GM18519 (cell line): ENCODE data around the gene ARMC9.

ENCODE experiments used
- ATAC-seq: cut with Tn5 transposase; IDR thresholded peaks from one replicate; pipeline ENCODE4 v1.9.1; 2021; ENCODE audit warnings: mild to moderate bottlenecking, moderate library complexity; ENCODE audit not compliant: unreplicated experiment, low FRiP score

ARMC9 gene

DNA sequence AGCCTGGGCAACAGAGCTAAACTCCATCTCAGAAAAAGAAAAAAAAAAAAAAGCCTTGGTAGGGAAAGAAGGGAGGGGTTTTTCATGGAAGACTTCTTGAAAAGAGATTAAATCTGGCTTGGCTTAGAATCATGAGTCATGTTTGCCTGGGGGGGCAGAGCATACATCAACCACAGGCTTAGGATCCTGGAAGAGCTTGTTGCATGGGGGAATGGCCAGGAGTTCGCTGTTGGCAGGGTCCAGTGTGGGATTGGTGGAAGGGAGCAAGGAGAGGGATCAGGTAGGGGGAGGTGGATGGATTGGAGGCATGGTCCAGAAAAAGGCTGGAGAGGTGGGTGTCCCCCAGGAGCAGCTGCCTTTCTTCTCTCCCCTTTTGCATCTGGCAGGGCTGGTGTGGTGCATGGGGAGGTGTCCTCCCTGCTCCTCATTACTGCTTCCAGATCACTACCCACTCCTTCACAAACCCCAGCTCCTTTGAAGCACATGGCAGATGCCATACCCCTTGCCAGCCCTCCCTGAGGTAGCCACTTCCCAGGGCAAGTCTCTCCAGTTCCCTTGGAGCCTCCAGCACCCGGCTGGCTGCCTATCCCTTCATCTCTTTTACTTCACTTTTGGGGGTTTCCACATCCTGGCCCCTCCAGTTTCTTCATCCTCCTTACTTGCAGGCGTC, 2.5 kb downstream of the ARMC9 start:
- ATAC-seq: no peak

DNA sequence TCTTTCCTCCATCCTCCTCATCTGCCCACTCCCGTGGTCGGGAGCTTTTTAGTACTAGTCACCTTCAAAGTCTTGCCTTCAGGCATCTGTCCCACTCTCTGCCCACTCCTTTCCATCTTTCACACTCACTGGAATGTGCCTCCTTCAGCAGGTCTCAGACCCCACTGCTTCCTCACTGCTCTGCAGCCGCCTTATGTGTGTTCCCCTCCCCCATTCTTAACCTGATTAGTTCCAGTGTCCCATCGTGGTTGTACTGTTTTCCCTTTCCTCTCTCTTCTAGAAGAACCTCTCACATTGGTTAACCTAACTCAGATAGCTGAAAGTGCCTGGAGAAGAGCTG, 3.0 kb downstream of the ARMC9 start:
- ATAC-seq: no peak

DNA sequence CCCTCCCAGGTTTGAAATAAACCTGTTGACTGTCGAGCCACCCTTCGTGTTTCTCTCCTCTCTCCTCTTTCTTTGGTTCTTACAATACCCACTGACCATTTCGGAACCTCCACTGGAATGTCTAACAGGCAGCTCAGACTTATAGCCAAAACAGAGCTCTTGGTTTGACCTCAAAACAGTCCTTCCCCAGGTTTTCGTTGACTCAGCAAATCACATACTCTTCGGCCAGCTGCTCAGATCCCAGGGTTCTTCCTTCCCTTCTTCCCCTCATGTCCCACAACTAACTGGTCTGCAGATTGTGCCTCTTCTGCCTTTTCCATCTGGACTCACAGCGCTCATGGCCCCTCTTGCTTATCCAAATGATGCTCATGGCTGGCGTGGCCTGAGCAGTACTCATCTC, 4.7 kb downstream of the ARMC9 start:
- no peak for ATAC-seq

DNA sequence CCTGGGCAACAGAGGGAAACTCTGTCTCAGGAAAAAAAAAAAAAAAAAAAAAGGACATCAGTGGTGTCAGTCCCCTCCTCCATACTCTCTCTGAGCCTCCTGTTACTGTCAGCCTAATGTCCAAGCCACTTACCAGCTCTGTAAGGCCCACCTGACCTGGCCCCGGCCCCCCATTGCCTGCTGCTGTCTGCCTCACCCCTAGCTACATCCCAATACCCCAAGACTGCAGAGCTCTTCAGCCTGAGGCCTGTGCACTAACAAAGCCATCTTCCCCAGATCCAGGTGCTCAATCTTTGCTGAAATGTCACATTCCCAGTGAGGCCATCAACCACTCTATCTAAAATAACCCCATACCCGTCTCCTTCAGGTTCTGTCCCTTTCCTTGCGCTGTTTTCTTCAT, 5.7 kb downstream of the ARMC9 start:
- no peak for ATAC-seq

DNA sequence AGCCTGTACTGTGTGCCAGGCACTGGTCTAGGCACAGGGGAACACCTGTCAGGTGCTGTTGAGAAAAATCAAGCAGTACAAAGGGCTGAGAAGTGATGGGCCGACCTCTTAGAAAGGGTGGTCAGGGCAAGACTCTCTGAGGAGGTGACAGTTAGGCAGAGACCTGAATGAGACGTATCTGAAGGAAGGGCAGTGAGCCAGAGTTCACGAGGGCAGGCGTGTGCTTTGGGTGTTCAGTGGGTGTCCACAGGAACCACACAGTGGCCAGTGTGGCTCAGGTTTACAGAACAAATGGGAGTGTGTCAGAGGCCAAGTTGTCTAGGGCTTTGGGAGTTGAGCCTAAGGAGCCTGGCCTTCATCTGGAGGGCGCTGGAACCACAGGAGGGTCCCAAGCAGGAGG, 6.2 kb downstream of the ARMC9 start:
- no peak for ATAC-seq

DNA sequence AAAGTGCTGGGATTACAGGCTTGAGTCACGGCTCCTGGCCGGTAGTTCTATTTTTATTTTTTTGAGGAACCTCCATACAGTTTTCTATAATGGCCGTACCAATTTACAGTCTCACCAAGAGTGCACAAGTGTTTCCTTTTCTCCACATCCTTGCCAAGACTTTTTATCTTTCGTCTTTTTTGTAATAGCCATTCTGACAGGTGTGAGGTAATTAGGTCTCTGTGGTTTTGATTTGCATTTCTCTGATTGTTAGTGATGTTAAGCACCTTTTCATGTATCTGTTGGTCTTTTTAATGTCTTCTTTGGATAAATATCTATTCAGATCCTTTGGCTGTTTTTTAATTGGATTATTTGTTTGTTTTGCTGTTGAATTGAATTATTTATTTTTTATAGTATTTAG, 9.3 kb downstream of the ARMC9 start:
- no peak for ATAC-seq

DNA sequence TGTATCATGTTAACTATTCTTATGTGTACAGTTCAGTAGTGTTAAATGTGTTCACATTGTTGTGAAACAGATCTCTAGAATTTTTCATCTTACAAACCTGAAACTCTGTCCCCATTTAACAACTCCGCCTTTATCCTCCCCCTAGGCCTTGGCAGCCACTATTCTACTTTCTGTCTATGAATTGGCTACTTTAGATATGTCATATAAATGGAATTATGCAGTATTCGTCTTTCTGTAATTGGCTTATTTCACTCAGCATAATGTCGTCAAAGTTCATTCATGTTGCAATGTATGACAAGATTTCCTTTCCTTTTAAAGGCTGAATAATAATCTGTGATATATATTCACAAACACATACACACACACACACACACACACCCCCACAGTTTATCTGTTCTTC, 12.4 kb downstream of the ARMC9 start:
- ATAC-seq: no peak

DNA sequence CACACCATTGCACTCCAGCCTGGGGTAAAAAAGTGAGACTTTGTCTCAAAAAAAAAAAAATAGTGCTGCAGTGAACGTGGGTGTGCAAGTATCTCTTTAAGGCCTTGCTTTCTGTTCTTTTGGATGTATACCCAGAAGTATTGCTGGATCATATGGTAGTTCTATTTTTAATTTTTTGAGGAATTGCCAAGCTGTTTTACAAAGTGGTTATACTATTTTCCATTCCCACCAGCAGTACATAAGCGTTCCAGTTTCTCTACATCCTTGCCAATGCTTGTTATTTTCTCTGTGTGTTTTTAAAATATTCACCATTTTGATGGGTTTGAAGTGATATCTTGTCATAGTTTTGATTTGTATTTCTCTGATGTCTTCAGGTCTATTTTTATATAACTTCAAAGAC, 13.1 kb downstream of the ARMC9 start:
- no peak for ATAC-seq

DNA sequence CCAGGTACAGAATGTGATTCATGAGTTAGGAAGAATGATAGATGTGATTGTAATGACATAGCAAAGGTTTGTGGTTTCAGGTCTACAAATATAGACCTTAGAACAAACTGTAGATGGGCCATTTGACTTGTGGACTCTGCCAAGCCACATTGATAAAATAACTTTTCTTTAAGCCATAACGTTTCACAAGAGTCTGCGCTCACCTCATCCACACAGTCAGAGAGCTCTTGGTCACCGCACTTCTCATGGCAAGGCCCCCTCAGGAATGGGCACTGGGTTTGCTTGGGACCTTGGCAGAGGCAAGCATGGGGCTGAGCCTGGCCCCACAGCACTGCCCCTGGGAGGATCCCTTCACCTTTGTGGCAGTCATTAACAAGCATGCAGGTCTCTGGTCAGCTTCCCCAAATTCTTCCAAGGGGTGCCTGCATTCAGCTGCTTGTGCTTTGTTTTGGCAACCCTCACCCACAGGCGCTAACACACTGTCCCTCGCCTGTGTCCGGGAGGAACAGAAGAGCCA, 14.0 kb downstream of the ARMC9 start:
- no peak for ATAC-seq

DNA sequence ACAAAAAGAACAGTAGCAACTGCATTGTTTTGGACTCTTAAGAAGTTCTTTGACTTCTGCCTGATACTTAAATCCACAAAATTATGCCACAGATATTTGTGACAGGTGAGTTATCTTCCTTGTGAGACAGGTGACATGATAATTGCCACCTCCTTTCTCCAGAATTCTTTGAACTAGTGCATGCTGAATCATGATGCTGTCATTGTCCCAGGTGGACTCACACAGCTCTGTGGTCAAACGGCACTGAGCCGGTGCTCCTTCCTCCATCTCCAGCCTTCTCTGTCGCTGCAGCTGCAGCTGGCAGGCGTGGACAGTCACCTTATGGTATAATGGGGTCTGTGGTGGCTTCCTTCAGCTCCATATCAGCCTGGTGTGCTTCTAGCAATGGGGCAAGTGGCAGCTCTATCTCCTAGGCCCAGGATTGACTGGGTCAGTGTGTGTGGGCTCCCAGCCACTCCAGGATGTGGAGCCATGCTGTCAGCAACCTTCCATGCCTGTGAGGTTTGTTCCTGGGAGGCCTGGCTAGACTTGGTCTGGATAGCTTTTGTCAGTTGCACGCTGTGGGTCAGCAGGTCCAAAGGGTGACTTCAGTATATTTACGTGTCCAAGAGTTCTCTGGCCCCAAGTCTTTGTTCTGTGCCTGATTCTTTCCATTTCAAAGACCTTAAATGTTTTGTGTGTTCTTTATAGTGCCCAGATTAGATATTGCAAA, 15.7 kb downstream of the ARMC9 start:
- no peak for ATAC-seq

DNA sequence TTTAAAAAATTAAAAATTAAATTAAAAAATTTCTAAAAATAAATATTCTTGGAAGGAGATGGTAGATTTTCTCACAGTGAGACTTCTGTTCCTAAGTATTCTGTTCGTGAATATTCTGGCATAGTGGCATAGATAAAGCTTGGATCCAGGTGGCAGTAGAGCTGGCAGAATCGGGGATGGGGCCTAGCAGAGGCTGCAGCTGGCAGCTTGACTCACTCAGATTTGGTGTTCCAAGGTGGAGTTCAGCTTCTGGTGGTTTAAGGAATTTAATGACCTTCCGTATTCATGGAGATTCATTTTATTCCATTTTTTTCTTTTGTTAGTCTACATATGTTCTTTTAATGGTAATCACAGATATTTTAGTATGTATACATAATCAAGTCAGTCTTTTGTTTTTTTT, 19.9 kb downstream of the ARMC9 start:
- ATAC-seq: no peak

DNA sequence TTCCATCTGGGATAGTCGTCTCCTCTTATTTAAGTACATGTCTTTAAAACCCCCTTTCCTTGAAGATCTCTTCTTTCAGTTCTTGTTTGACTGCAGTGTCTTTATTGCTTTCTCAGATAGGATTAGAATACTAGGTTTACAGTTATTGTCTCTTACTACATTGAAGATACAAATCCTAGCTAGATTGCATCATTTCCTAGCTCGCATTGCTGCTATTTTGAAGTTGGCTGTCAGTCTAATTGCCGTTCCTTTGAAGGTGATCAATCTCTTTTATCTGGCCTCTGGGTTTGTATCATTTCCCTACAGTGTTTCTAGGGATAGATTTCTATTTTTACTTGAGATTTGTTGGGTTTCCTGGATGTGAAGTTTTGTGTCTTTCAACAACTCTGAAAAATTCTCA, 20.9 kb downstream of the ARMC9 start:
- no peak for ATAC-seq

DNA sequence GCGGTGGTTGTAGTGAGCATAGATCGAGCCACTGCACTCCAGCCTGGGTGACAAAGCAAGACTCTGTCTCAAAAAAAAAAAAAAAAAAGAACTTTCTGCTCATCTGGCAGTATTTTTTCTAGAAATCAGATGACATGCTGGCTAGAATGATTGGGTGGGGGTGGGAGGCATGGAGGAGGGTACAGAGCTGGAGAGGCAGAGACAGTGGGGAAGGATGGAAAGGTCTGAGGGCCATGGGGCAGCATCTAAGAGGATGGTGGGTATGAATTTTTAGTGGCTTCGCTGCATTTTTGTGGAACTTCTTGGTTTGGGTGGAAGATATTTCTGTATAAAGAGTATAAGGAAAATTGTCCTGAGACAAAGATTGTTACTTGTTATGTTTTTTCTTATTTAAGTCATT, 23.3 kb downstream of the ARMC9 start:
- ATAC-seq: no peak

DNA sequence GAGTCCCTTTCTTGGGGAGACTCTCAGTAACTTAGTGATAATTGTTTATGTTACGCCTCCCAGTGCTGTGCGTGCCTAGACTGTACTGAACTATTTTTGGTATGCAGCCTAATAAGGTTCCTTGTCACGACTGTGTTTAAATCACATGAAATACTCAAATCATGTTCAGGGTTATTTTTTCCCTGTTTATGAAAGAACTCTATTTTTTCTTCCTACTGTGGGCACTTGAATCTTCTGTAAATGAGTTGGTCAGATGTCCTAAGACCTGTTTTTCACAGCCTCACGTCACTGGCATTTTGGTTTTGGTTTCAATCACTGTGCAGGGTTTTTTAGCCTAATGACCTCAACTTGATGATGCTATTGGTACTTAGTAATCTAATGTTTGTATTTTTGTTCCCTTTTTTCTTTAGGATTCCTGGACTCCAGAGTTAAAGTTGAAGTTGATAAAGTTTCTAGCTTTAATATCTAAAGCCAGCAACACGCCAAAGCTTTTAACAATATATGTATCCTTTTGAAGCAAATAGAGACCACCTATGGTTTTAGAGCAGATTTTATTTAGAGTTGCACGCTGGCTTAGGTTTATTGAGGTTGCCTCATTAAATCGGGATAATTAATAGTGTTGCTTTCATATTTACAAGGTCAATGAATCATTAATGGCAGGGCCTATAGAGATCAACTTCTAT, 24.0 kb downstream of the ARMC9 start:
- peak; percentile 53 for ATAC-seq

DNA sequence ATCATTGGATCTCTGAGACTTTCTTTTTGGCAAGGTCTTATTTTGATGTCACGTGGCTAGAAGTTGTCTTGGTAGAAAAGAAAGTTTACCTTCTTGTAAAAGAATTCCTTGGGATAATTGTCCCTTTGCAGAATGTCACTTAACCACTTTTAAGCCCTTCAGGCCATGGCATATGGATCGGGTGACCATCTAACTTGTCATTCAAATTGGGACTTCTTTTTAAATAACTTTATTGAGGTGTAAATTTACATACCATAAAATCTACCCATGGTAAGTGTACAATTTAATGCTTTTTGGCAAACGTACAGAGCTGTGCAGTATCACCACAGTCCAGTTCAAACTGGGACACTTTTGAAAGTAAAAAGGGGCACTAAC, 24.6 kb downstream of the ARMC9 start:
- ATAC-seq: no peak

DNA sequence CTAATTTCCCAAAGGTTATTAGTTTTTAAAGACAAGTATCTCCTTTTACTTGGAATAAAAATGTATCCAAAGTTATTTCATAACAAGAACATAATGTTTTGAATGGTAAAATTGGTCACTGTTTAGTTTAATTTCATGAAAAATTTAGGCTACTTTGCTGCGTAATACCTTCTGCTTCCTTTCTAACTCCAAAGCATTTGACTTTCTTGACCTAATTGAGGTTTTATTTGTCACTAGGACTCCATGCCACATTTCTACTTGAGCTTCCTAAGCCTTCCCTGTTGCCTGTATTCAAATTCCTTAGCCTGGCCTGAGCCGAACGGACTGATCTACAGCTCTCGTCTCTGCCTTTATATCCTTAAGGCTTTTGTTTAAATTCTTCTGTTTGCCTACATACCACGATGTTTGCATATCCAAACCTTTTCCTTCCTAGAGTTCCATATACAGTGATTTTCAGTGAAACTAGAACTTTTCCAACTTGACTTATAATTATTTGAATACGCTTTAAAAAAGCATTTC, 25.1 kb downstream of the ARMC9 start:
- no peak for ATAC-seq

DNA sequence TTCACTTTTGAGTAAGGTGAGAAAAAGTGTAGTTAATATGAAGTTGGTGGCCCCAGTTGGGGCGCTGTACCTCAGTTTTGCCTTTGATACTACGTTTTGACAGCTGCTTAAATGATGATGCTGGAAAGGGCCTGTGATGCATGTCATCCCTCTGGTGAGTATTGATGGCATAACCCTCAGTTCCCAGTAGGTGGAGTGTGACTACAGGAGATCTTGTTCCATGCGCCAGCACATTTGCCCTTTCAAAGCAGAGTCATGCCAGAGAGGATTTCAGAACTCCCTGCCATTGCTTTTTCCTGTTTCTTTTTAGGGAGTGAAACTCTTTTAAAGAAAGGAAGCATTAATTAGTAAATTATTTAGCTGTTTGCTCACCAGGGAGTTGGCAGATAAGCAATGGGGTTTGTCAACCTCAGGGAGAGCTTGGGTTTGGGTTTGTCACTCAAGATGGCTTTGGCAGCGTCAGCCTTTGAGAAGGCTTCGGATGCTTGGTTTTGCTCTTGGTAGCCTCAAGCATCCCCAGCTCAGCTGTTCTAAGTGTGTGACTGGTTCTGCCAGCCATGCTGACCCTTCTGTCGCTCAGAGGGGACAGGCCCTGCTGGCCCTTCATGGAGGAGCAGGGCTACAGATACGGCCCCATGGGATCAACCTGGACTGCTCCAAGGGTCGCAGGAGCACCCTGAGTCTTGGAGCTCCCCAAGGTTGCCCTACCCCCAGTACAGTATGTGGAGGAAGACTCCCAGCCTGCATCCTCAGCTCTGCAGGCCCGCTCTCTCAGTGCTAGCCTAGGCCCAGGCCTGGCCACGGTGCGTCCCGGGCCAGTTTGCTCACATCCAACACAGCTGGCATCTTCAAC, 29.1 kb downstream of the ARMC9 start:
- peak; percentile 45 for ATAC-seq

DNA sequence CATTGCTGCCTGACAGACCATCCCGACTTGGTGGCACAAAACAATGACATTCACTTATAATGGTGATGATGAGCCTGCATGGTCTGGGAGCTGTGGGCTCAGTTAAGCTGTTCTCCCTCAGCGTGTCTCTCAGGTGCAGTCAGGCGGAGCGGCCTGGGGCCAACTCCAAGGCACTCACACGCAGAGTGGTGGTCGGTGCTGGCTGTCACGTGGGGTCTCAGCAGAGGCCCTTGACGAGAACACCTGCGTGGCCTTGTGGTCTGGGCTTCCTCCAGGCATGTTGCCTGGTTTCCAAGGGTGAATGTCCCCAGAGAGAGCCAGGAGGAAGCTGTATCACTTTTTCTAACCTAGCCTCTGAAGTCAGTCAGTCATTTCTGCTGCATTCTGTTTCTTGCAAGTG, 29.8 kb downstream of the ARMC9 start:
- ATAC-seq: peak; percentile 63

DNA sequence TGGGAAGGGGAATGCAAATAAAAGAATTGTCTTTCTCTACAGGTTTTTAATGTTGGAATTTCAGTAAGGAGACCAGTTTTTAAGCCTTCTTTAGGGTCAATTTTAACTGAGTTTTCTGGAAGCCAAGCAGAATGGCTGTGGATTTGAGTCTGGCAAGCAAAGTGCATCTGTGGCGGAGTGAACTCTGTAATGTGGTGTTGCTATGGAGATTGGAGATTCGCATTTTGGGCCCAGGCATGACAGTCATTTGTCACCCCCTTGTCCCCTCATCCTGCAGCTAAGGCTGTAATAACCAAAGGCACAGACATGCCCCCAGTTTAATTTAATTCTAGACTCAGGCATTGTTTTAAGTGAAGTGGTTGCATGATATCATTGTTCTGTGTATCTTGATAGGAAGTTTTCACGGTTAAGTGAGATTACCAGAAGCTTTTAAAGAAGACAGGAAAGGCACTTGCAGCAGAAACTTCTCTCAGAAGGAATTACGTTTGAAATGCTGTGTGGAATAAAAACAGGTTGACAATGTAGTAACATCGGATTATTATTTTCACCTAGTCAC, 30.6 kb downstream of the ARMC9 start:
- no peak for ATAC-seq

DNA sequence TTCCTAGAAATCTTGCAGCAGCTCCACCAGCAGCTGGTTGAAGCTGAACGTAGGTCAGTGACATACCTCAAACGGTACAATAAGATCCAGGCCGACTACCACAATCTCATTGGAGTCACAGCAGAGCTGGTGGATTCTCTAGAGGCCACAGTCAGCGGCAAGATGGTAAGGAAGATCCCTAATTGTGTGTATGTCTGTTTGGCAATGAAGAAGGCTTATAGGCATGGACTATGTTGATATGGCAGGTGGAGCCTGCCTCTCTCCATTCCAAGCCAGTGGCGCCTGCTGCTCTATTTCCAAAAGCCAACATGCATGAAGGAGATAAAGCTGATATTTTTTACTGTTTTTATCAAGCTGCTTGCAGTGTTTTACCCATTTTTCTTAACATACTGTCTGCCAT, 36.8 kb downstream of the ARMC9 start:
- no peak for ATAC-seq
